Liver (tissue), 2 donors: ENCODE data around the gene TCF7L1.

Source experiments
- CTCF ChIP-seq: fragments of 150-350 bp; IDR thresholded peaks from 2 replicates; pipeline ENCODE4 v1.5.1; 2017; ENCODE audit warnings: improper control_type of control experiment, low read depth, low read length; ENCODE audit not compliant: missing input control
- YY1 ChIP-seq: IDR thresholded peaks from 2 replicates; pipeline ENCODE4 v1.6.1; 2016; ENCODE audit warnings: antibody characterized with exemption, mild to moderate bottlenecking
- donor health status: healthy.

- no peak for TF ChIP-seq CTCF
- TF ChIP-seq YY1 = no peak
These were observed 179.2 kb downstream of the TCF7L1 start for GRCh38 chr2:85312404-85312803.
